Liver (tissue), 3 donors: ENCODE results near the gene ZNF695.

Experiments
- TAF1 ChIP-seq: conservative IDR thresholded peaks from 2 replicates; pipeline ENCODE4 v1.6.1; 2016; ENCODE audit warnings: antibody characterized with exemption, mild to moderate bottlenecking
- TF ChIP-seq, protein P1 (sequence below): fragments of 150-350 bp; IDR thresholded peaks from 2 replicates; pipeline ENCODE4 v1.5.1; 2017; ENCODE audit warnings: improper control_type of control experiment, low read depth, low read length; ENCODE audit not compliant: missing input control
- donor health status: healthy.
- donor health status: healthy.

DNA sequence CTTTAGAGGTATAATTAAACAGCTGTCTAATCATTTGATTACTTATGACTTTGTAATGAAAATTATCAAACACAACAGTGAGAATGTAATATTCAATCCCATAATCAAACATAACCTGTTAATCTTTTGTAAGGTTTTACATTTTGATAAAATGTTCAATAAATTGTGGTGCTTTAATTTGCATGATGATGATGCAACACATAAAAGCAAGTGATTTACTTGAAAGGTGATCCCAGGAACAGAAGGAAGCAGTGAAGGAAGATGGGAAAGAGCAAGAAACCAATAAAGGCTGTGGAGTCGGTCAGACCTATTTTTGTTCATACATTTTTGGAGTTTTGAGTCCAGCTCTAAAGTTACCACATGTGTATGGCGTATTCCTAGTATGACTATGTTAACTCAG lies 29.6 kb downstream of the ZNF695 start:
- TF ChIP-seq, protein P1, sequence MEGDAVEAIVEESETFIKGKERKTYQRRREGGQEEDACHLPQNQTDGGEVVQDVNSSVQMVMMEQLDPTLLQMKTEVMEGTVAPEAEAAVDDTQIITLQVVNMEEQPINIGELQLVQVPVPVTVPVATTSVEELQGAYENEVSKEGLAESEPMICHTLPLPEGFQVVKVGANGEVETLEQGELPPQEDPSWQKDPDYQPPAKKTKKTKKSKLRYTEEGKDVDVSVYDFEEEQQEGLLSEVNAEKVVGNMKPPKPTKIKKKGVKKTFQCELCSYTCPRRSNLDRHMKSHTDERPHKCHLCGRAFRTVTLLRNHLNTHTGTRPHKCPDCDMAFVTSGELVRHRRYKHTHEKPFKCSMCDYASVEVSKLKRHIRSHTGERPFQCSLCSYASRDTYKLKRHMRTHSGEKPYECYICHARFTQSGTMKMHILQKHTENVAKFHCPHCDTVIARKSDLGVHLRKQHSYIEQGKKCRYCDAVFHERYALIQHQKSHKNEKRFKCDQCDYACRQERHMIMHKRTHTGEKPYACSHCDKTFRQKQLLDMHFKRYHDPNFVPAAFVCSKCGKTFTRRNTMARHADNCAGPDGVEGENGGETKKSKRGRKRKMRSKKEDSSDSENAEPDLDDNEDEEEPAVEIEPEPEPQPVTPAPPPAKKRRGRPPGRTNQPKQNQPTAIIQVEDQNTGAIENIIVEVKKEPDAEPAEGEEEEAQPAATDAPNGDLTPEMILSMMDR = no peak
- TF ChIP-seq TAF1 = no peak
